HG03469 (cell line): ENCODE results near the gene ATP1A3.
"Not testable (repeated sequence)": the region's sequence is repeated elsewhere in the genome, so short reads cannot be mapped to it uniquely, and the experiment has no call there.

Experiments
- ATAC-seq: cut with Tn5 transposase; IDR thresholded peaks from one replicate; pipeline ENCODE4 v1.9.1; 2021; ENCODE audit warnings: mild to moderate bottlenecking, moderate library complexity, moderate number of reproducible peaks; ENCODE audit not compliant: unreplicated experiment

Gene ATP1A3

DNA sequence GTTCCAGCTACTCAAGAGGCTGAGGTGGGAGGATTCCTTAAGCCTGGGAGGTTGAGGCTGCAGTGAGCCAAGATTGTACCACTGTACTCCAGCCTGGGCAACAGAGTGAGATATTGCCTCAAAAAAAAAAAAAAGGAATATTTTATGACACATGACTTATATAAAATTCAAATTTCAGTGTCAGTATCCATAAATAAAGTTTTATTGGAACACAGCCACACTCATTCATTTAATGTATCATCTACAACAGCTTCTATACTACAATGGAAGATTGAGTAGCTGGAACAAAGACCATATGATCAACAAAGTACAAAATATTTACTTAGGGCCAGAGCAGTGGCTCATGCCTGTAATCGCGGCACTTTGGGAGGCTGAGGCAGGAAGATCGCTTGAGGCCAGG is 18.7 kb upstream of the ATP1A3 start:
- ATAC-seq, result not testable (repeated sequence)

DNA sequence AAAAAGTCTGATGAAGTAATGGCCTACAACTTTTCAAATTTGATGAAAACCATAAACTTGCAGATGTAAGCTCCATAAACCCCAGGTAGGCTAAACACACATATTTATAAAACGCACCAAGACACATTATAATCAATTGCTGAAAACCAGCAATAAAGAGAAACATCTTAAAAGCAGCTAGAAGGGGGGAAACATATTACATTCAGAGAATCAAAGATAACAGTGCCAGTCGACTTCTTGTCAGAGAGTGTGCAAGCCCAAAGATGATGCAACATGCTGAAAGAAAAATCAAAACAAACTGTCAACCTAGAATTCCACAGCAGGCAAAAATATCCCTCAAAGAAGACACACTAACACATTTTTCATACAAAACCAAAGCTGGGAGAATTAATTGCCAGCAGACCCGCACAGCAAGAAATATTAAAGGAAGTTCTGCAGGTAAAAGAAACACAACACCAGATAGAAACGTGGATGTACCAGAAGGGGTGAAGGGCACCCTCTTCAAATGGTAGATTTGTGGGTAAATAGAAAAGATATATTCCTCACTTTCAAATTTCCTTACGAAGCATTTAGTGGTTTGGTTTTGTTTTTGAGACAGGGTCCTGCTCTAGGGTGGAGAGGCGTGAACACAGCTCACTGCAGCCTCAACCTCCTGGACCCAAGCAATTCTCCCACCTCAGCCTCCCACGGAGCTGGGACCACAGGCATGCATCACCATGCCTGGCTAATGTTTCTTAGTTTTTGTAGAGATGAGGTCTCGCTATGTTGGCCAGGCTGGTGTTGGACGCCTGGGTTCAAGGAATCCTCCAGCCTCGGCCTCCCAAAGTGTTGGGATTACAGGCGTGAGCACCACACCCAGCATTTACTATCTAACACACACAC is 16.5 kb upstream of the ATP1A3 start:
- no peak for ATAC-seq

DNA sequence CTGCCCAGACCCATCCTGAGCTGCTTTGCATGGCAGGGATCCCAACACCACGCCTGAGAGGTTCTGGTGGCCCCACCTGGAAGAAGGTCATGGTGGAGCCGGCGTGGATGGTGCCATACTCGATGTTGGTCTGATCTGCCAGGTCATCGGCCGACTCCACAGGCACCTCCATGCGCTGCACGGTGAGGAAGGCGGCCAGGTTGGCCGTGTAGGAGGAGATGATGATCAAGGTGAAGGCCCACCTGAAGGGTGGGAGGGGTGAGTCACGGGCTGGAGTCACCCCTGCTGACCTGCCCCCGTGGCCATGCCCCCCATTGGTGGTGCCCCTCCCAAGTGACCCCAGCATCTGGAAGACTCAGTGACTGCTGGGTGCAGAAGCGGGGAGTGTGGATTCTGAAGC is 12.5 kb upstream of the ATP1A3 start:
- ATAC-seq, result no peak

DNA sequence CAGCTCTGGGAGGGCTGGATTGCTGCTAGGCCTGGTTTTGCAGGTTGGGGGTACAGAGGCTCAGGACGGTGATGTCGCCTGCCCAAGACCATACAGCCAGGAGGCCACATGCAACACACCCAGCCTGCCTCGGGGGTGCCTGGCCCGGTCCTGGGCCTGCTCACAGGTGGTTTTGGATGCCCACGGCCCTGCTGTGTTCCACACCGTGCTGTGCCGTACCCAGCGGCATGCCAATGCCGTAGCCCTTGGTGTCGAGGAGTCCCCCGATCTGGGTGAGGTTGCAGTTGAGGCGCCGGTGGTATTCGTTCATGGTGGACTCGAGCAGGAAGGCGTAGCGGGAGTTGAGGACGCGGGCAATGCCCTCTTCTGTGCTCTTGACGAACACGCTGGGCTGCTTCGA is 11.5 kb upstream of the ATP1A3 start:
- no peak for ATAC-seq

DNA sequence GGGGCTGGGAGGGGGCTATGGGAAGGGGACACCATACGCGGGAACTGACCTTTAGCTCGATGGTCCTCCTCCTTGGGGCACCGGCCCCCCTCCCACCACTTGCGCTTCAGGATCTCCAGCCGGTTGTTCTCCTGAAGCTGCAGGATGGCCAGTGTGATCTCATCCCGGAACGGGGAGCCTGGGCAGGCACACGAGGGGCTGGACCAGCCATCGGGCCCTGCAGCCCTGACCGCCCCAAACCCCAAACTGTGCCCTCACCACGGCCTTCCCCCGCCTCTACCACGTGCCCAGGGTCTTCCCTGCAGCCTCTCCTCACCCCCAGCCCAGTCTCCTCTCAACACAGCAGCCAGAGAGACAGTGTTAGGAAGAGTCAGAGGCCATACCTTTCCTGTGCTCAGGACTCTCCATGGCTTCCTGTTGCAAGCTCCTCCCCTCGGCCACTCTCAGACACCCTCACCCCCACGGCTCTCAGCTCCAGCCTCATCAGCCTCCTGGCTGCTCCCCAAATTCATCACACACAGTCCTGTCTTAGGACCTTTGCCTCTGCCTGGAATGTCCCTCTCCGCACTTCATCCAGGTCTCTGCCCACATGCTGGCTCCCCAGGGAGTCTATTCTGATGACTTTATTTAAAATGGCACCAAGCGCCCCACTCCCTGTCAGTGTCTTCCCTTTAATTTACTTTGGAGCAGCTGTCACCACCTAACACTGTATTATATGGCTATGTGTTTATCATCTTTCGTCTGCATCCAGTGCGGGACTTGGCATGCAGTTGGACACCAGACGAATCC is 9.7 kb upstream of the ATP1A3 start:
- no peak for ATAC-seq

DNA sequence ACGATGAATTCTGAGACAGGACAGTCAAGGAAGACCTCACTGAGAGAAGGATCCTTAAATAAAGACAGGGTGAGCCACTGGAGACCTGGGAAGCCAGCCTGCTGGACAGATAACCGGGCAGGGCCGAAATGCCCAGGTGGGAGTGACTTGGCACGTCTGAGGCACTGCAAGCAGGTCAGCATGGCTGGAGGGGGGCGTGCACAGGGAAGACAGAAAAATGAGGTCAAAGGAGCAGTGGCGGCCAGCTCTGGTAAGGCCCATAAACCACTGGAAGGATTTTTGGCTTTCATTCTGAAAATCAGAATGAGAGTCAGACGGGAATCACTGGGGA is 5.8 kb upstream of the ATP1A3 start:
- no peak for ATAC-seq

DNA sequence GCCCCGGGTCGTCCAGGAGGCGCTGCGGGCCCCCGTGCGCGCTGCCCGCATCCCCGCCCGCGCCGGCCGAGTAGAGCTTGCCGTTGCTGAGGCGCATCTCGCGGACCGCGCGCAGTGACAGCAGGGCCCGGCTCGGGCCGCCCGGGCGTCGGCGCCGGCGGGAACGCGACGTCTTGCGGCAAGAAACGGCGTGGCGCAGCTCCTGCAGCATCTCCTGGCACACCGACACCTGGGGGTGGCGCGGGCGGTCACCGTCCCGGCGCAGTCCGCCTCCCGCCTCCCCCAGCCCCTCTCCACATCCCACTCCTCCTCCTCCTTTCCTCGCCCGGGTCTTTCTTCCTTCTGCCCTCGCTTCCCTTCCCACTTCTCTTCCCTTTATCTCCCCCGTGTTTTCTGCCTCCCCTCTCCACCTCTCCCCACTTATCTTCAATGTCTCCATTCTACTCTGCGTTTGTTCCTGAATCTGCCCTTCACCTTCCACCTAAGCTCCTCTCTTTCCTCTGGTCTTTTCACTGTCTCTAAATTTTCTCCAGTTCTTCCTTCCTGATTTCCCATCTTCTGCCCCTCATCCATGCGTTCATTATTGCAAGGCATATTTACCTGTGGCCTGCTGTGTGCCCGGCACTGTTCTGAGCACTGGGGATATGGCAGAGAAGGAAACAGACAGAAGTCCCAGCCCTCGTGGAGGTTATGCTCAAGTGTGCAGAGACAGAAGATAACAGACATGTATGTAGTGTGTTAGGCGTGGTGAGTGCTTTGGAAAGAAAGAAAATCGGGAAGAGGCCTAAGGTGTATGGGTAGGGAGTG is 5.2 kb upstream of the ATP1A3 start:
- no peak for ATAC-seq

DNA sequence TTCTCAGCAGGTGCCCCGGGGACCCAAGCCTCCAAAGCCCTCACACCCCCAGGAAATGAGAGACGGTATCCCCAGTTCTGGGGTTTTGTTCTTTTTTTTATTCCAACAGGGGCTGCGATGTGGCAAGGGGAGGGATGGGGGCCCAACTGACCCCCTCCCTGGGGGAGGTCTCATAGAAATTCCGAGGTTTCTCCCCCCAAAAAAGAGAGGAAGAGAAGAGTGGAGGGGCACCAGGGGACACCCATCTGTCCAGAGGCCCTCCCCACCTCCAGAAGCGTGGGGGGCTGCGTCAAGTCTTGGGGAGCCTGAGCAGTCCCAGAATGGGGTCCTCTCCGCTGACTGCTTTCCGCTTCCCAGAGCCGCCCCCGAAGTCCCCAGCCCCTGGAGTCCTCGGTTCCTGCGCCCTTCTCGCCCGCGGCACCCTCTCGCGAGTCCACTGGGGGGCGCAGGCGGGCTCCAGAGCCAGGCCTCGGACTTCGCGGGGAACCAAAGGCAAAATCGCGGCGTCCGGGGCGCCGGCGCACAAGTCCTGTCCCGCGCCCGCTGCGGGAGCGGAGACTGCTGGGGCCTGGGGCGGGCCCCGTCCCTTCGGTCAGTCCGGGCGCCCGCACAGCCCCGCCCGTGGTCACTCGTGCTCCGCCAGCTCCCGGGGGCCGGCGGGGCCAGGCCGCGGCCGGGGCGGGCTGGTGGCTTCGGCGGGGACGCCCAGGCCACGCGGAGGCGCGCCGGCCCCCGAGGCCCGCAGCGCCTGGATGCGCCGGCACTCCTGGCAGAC is 4.4 kb upstream of the ATP1A3 start:
- ATAC-seq, result no peak

DNA sequence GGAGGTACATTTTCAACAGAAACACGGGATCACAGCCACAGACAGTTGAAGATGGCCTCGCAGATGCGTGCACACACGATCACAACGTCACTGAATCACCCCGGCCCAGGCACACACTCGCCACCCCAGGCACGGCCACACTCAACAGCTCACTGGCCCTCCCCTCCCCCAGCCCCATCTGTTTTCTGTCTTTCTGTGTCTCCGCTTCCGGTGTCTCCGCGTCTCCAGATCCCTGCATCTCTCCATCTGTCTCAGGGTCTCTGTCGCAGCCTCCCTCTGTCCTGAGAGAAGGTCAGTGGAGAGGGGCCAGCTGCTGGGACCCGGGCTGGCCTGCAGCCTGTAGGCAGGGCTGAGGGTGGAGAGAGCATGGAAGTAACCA is 3.8 kb upstream of the ATP1A3 start:
- ATAC-seq, result no peak

DNA sequence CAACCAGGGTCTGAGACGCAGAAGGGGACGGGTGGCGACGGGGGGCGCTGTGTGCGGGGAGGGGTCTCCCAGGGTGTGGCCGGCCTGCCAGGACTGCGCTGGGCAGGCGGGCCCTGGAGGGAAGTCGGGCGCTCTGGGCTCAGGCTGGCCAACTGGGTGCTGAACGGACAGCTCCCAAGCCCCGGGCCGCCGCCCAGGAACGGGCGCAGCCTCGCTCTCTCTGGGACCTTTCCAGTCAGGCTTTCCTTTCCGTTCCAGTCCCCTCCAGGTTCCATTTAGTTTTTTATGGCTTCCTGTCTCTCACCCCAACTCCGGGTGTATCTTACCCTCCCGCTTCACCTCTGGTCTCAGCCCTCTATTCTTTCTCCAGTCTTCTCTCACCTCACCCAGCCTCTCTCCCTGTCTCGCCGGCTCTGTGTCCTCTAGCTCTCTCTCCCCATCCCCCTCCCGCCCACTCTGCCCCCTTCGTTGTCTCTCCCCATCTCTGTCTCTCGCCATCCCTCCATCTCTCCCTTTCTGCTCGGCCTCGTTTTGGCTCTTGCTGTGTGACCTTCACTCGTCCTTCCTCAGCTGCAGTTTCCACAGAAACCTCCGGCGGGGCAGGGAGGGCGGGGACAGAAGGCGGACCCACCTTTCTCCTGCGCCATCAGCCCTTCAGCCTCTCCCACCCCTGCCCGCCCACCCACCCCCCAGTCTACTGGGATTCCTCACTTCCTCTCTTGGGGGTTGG is 3.3 kb upstream of the ATP1A3 start:
- no peak for ATAC-seq

DNA sequence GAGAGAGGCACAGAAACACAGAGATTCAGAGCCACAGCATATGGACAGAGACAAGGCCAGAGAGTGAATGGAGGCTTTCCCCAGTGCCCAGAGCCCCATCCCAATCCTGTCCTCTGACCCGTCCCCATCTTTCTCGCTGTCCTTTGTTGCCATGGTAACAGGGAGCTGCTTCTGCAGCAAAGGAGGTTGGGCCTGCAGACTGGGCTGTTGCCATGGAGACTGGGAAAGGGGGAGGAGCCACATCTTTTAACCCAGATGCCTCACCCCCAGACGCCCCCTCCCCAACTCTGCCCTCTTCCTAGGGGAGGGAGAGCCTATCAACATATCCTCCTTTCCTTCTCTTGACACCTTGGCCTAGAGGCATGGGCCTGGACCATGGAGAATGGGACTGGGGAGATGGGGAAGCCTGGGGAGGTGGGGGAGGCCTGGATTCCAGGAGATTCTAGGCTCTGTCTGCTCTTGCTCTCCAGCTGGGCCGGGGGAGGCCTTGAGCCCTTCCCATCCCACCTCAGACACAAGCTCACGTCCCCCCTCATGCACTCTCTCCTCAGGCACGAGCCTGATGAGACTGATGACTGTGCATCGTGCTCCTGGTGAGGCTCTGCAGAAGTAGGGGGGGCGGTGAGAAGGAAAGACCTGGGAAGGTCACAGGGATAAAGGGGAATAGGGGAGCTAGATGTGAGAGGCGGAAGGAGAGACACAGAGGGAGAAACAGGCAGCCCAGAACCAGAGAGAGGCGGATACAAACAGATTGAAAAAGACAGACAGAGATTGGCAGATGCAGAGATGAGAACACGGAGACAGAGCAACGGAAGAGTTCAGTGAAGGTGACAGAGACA is 2.1 kb upstream of the ATP1A3 start:
- ATAC-seq, result no peak

DNA sequence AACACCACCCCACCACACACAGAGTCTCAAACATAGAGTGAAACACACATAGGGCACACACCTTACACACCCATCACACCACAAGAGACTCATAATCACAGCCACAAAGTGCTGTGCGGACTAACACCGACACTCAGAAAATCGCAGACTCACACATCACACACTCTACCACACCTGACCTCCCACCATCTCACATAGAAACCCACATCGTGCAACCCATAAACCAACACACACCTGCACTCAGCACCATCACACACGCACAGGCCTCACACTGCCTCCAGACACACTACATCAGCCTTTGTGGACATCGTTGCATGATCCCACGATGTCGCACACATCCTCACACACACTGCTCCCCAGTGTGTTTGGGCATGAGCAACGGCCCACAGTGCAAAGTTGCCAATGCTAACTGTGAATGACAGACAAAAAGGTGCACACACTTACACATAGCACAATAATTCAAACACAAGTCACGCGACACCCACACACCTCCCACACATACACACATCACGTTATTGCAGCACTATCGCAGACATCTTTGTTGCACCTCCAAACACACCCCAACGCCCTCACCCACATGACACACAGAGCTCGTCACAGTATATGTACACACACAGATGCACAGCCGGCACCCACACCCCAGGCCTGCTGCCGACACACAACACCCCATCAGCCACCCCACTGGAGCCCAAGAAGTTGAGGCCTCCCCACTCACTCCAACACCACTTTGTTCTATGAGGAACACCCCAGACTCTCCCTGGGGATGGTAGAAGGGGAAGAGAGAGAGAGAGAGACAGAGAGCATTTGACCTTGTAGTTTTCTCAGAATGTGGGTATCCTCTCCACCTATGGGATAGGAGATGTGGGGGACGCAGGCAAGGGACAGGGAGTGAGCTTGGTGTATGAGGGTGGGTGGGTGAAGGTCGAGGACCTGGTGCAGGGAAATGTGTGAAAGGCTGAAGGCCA is 1.2 kb upstream of the ATP1A3 start:
- ATAC-seq, result no peak

DNA sequence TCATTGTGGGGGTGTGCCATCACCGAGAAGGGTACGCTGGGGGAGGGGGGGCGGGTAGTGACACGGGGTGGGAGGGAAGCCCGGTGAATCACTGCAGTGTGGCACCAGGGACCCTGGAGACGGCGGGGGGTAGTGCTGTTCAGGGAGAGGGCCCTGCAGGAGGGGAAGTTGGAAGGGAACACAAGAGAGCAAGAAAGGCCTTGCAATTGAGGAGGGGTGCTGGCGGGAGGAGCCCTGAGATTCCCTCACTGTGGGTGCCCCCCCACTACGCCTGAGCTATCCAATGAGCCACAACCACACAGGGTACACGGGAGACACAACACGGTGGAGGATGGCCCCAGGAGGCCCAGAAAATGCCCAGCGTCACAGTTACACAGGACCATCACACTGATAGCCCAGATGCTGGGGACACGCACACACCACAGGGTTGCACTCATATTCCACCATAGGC is 516 bp upstream of the ATP1A3 start:
- ATAC-seq, result no peak

DNA sequence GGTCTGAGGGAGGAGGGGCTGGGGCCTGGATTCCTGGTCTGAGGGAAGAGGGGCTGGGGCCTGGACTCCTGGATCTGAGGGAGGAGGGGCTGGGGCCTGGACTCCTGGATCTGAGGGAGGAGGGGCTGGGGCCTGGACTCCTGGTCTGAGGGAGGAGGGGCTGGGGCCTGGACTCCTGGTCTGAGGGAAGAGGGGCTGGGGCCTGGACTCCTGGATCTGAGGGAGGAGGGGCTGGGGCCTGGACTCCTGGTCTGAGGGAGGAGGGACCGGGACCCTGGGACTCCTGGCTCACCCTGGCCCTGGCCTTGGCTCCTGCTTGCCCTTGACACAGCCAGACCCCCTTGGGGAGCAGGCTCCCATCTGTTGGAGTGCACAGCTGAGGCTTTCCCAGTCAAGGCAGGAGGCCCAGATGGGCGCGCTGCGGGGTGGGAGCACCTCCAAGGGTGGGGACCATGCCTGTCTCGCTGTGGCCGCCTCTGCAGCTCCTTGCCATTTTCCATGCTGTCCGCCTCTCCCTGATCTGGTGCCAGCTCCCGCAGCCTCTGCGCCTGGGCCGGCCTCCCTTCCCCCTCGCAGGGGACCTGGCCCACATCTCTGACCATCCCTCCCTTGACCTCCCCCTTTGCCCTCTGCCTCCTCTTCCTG is 2.0 kb downstream of the ATP1A3 start:
- not testable (repeated sequence) for ATAC-seq

DNA sequence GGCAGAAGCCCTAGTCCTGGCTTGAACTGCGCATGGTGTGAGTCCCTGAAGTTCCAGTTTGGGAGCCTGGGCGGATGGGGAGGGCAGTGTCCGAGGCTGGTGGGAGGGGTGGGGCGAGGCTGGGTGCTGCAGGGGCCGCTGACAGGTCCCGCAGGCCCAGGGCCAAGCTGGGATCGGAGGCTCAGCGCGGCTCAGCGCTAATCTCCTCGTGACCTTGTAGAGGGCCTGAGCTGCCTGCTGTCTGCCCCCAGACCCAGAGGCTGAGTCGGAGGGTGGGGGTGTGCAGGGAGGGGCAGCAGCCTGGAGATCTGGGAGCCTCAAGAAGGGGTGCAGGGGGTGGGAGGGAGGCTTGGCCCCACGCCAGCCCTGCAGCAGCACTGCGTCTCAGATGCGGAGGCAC is 3.0 kb downstream of the ATP1A3 start:
- ATAC-seq, result no peak

DNA sequence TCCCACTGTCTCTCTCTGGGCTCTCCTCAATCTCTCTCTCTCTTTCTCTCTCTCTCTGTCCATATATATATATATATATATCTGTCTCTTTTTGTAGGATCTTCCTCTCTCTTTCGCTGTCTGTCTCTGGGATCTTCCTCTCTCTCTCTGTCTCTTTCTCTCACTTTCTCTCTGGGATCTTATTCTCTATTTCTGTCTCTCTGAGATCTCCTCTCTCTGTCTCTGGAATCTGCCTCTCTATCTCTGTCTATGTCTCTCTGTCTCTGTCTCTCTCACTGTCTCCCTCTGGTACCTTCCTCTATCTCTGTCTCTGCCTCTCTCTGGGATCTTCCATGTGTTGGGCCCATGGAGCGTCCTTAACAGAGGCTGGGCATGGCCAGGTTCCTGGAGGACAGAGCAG is 3.4 kb downstream of the ATP1A3 start:
- no peak for ATAC-seq

DNA sequence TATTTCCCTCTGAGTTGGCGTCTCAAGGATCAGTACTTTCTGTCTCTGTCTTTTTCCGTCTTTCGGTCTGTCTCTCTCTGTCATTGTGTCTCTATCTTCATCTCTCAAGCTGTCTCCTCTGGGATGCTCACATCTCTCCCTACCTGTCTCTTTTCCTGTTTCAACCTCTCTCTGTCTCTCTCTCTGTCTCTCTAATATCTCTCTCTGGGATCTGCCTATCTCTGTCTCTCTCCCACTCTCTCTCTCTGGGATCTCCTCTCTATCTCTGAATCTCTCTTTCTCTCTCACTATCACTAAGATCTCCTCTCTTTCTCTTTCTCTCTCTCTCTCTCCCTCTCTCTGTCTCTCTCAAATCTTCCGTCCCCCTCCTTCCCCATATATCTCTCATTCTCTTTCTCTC is 4.0 kb downstream of the ATP1A3 start:
- no peak for ATAC-seq

DNA sequence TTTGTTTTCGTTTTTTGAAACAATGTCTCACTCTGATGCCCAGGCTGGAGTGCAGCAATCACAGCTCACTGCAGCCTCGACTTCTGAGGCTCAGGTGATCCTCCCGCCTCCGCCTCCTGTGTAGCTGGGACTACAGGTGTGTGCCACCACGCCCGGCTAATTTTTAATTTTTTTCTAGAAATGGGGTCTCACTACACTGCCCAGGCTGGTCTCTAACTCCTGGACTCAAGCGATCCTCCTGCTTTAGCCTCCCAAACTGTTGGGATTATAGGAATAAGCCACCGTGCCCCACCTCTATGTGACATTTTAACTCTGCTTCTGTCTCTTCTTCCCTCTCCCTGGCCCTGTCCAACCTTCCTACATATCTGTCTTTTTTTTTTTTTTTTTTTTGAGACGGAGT is 5.1 kb downstream of the ATP1A3 start:
- no peak for ATAC-seq
